Bronchial epithelial cell (primary cell): ENCODE results near the gene MPST. TPM values are rescaled to one million over a fixed set of nuclear protein-coding genes. Genes with fewer than 3 reads are reported as not detected.

Source experiments
- DNase-seq: peaks from one replicate; pipeline ENCODE4 v3.0.0-alpha.2; 2010; ENCODE audit warnings: low read depth
- FAIRE-seq: peaks from 2 replicates; lab custom pipeline; 2011; peaks lifted over from hg19 to GRCh38; lab: Jason Lieb, UNC
- H3K27me3 ChIP-seq: 2 replicates; pipeline ENCODE4 v1.5.1; 2011; ENCODE audit warnings: low read length; ENCODE audit not compliant: control insufficient read depth, insufficient read depth
- H3K36me3 ChIP-seq: 2 replicates; pipeline ENCODE4 v1.5.1; 2011; ENCODE audit warnings: low read length; ENCODE audit not compliant: control insufficient read depth, insufficient read depth
- H3K4me3 ChIP-seq: 2 replicates; pipeline ENCODE4 v1.5.1; 2011; ENCODE audit warnings: mild to moderate bottlenecking, low read depth, low read length, control low read depth
- total RNA-seq: library from RNA; depleted of rRNA; stranded (reverse); fragments of >200 nt; gene quantifications from 2 replicates; pipeline ENCODE4 v1.2.1, GENCODE V29; 2014
- TF ChIP-seq, protein P1 (sequence below): IDR thresholded peaks from 2 replicates; pipeline ENCODE4 v1.5.1; 2011; ENCODE audit warnings: mild to moderate bottlenecking, moderate library complexity, low read length, control low read depth, inconsistent platforms; ENCODE audit not compliant: insufficient read depth, severe bottlenecking

MPST gene
- total RNA-seq, 1 donor from 2014 or later: 121 TPM

DNA sequence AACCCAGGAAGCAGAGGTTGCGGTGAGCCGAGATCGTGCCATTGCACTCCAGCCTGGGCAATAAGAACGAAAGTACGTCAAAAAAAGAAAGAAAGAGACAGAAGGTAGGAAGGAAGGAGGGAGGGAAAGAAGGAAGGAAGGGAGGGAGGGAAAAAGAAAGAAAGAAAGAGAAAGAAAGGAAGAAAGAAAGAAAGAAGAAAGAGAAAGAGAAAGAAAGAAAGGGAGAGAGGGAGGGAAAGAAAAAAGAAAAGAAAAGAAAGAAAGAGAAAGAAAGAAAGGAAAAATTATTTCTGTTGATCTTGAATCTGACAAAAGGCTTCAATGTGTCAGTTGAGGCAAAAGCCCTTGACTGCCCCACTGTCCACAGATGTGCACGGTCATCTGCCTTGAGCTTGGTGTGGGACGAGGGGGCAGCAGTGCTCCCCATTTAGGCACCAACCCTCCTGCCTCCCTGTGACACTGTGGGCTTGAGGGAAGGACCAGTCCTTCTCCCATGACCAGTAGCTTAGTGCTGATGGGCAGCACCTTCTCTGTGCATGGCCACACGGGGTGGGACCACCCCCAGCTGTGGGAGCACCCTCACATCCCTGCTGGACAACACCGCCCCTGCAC is 56.4 kb downstream of the MPST start:
- TF ChIP-seq, protein P1, sequence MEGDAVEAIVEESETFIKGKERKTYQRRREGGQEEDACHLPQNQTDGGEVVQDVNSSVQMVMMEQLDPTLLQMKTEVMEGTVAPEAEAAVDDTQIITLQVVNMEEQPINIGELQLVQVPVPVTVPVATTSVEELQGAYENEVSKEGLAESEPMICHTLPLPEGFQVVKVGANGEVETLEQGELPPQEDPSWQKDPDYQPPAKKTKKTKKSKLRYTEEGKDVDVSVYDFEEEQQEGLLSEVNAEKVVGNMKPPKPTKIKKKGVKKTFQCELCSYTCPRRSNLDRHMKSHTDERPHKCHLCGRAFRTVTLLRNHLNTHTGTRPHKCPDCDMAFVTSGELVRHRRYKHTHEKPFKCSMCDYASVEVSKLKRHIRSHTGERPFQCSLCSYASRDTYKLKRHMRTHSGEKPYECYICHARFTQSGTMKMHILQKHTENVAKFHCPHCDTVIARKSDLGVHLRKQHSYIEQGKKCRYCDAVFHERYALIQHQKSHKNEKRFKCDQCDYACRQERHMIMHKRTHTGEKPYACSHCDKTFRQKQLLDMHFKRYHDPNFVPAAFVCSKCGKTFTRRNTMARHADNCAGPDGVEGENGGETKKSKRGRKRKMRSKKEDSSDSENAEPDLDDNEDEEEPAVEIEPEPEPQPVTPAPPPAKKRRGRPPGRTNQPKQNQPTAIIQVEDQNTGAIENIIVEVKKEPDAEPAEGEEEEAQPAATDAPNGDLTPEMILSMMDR: no peak
- no peak for FAIRE-seq
- H3K27me3 ChIP-seq: peaks cover 5% of the 10 kb centered on the region

DNA sequence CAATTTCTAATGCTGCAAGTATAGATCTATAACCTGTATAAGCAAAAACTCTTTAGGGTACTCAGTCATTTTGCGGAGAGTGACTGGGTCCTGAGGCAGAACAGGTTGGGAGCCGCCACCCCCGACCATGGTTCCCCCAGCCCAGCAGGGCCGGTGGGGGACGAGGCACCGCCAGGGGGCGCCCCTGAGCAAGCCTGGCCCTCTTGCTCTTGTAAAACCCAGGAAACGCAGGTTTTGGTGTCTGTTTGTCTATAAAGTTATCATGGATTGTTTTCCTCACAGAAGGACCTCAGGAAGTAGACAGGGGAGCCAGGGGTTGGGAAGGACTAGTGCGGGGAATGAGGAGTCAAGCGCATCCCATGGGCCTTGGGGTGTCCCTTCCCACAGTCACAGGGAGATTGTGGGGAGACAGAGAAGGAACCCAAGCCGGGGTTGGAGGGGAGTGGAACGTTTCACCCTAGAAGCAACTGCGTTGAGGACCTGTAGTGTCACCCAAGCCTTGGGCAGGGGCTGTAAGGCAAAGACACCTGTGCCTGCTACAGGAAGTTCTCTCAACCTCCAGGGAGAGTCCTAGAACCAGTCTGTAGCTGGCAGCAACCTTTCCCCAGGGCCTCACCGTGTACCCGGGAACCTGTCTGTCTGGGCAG is 58.4 kb downstream of the MPST start:
- H3K4me3 ChIP-seq: no peak overlapping the region
- DNase-seq (peak; percentile 19), FAIRE-seq (no peak)
- TF ChIP-seq, protein P1: peak; percentile 98
- peaks cover 5% of the 10 kb centered on the region for H3K27me3 ChIP-seq
- no peaks in the 10 kb centered on the region for H3K36me3 ChIP-seq

More for the DNA sequence above, 56.4 kb downstream of the MPST start:
- Histone ChIP-seq H3K4me3 (no peak overlapping the region), H3K36me3 (no peaks in the 10 kb centered on the region)
- DNase-seq: no peak

DNA sequence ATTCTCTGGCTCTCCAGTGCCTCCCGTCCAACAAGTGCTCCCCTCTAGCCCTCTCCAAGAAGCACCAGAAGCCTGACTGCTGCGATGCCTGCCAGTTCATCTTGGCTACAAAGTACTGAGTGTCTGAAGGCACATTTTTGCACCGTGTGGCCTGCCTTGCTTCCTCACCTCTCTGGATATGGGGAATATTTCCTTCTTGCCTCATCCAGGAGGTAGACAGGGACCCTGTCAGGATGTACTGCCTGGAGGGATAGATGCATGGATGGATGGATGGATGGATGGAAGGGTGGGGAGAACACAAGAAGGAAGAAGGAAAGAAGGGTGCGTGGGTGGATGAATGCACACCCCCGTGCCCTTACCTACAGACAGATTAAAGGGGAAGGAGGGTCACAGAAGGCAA is 59.6 kb downstream of the MPST start:
- FAIRE-seq (no peak), DNase-seq (no peak)
- H3K36me3 ChIP-seq: no peaks in the 10 kb centered on the region
- TF ChIP-seq, protein P1: no peak
- no peak overlapping the region for H3K4me3 ChIP-seq
- H3K27me3 ChIP-seq: peaks cover 5% of the 10 kb centered on the region

Other genes with a start within 250 kb of the MPST start
- 10.8 and 15.5 TPM in 2 replicates for gene IFT27, start 243.6 kb upstream of the MPST start, total RNA-seq
- not detected in 2 replicates for gene PVALB, start 202.7 kb upstream of the MPST start, total RNA-seq
- not detected in 2 replicates for gene NCF4, start 158.7 kb upstream of the MPST start, total RNA-seq
- gene CSF2RB, start 106.1 kb upstream of the MPST start, total RNA-seq: under 0.01 TPM in 1 of 2 replicates, not detected in the other
- gene TST, start 295 bp upstream of the MPST start, total RNA-seq: 45.8 and 102 TPM in 2 replicates
- gene KCTD17, start 32.0 kb downstream of the MPST start, total RNA-seq: 7.4 and 22.3 TPM in 2 replicates
- gene TMPRSS6, start 90.0 kb downstream of the MPST start, total RNA-seq: not detected in 2 replicates
- not detected in 2 replicates for gene IL2RB, start 130.2 kb downstream of the MPST start, total RNA-seq
- gene C1QTNF6, start 168.5 kb downstream of the MPST start, total RNA-seq: 2.9 and 4.1 TPM in 2 replicates
- not detected in 2 replicates for gene SSTR3, start 192.7 kb downstream of the MPST start, total RNA-seq
- gene RAC2, start 224.5 kb downstream of the MPST start, total RNA-seq: 2.6 and 6.3 TPM in 2 replicates